ENCODE results near the gene NLRC5.
A peak's percentile ranks its signal among the peaks of the same experiment; 100 is the strongest.

NLRC5 gene, protein sequence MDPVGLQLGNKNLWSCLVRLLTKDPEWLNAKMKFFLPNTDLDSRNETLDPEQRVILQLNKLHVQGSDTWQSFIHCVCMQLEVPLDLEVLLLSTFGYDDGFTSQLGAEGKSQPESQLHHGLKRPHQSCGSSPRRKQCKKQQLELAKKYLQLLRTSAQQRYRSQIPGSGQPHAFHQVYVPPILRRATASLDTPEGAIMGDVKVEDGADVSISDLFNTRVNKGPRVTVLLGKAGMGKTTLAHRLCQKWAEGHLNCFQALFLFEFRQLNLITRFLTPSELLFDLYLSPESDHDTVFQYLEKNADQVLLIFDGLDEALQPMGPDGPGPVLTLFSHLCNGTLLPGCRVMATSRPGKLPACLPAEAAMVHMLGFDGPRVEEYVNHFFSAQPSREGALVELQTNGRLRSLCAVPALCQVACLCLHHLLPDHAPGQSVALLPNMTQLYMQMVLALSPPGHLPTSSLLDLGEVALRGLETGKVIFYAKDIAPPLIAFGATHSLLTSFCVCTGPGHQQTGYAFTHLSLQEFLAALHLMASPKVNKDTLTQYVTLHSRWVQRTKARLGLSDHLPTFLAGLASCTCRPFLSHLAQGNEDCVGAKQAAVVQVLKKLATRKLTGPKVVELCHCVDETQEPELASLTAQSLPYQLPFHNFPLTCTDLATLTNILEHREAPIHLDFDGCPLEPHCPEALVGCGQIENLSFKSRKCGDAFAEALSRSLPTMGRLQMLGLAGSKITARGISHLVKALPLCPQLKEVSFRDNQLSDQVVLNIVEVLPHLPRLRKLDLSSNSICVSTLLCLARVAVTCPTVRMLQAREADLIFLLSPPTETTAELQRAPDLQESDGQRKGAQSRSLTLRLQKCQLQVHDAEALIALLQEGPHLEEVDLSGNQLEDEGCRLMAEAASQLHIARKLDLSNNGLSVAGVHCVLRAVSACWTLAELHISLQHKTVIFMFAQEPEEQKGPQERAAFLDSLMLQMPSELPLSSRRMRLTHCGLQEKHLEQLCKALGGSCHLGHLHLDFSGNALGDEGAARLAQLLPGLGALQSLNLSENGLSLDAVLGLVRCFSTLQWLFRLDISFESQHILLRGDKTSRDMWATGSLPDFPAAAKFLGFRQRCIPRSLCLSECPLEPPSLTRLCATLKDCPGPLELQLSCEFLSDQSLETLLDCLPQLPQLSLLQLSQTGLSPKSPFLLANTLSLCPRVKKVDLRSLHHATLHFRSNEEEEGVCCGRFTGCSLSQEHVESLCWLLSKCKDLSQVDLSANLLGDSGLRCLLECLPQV (N-terminal part only)

DNA sequence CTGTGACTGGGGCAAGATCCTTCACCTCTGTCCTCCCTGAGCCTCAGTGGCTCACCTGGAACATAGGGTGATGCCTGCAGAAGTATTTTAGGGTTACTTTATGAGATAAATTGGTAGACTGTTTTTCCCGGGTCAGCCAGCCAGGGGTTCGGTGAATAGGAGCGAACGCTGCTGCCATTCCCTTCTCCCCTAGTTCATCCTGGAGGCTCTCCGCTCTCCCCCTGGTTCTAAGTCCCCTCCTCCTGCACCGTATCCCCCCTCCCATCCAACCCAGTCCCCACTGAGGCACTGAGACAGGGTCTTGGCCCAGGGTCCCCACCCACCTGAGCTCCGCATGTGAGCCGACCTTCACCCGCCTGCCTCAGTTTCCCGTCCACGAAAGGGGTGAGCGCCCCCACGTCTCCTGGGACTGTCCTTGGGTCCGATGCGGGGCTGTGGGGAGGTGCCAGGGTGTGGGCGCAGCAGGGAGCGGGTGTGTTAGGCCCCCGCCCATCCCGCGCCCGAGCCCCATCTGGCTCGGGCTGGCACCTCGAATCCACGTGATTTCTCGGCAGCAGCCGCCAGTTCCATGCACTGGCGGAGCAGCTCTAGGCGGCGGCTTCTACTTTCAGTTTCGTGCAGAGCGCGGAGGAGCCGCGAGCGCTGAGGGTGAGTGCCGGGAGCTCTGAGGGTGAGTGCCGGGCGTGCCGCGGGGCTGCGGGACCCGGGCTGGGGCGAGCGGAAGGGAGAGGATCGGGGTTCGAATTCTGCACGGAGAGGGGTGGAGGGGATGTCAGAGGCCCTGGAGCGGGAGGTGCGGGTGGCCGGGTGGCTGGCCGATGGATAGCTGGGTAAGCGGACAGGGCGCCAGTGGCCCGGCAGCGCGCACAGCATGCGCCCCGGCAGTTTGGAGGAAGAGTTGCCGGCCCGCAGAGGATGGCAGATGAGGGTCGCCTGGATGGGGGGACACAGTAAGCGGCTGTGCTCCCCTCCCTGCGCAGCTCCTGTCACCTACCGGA is at the start of gene NLRC5:
NLRC5 (plus strand) TSS at position 610 of the 998 bp plus-strand sequence. CDS start 31,156 bp downstream, outside the sequence.
- peak; percentile 91 for DNase-seq

DNA sequence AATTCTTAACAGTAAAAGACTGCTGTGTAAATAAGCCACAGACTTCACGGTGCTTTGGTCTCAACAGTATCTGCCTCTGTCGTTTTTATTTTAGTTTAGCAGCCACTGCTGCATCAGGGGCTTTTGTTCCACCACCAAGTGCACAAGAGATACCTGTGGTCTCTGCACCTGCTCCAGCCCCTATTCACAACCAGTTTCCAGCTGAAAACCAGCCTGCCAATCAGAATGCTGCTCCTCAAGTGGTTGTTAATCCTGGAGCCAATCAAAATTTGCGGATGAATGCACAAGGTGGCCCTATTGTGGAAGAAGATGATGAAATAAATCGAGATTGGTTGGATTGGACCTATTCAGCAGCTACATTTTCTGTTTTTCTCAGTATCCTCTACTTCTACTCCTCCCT is 49.6 kb upstream of the NLRC5 start:
- DNase-seq, result no peak

DNA sequence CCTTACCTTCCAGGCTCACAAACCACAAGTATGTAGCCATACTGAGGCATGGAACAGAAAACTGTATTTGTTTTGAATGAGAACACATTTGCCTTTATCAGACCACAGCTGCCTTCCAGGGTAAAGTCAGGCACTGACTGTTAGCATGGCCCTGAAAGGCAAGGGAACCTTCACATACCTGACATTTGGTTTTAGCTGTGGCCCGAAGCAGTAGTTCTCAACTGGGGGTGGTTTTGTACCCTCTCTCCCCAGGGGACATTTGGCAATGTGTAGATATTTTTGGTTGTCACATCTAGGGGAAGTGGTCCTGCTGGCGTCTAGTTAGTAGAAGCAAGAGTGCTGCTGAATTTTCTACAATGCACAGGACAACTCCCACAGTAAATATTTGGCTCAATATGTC is 48.3 kb upstream of the NLRC5 start:
- DNase-seq, result no peak

DNA sequence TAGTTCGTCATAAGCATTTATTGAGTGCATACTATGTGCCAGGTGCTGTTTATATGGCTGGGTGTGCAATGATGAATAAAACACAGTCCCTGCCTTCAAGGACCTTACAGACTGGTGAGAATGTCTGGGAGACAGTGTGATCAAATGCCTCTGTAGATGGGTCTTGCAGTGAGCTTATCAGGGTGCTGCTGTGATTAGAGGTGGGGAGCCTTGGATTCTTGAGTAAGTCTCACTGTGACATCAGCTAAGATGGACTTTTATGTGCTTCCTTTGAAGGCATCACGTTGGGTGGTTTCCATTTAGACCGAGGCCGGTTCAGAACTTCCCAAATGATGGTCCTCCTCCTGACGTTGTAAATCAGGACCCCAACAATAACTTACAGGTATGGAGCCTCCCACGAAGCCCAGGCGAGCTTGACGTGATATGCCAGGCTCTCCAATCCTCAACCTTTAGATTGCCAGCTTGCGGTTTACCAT is 47.5 kb upstream of the NLRC5 start:
- no peak for DNase-seq

DNA sequence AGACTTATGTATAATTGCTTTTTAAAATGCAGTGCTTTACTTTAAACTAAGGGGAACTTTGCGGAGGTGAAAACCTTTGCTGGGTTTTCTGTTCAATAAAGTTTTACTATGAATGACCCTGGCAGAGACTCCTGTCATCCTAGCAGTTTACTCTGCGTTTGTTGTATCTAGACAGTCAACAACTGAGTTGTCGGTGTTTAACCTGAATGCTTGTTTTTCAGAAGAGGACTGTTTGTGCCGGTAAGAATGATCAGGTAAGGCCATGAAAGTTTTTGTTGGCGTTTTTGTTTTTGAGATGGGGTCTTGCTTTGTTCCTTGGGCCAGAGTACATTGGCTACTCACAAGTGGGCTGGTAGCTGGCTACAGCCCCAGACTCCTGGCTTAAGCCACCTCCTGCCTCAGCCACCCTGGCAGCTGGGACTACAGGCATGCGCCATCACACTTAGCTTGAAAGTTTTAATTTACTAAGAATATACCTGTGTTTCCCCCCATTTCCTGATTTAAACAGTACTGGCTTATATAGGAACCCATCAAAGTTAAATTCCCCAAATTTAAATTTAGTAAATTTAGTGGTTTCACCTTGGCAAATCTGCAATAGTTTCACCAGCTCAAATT is 45.5 kb upstream of the NLRC5 start:
- DNase-seq, result no peak

DNA sequence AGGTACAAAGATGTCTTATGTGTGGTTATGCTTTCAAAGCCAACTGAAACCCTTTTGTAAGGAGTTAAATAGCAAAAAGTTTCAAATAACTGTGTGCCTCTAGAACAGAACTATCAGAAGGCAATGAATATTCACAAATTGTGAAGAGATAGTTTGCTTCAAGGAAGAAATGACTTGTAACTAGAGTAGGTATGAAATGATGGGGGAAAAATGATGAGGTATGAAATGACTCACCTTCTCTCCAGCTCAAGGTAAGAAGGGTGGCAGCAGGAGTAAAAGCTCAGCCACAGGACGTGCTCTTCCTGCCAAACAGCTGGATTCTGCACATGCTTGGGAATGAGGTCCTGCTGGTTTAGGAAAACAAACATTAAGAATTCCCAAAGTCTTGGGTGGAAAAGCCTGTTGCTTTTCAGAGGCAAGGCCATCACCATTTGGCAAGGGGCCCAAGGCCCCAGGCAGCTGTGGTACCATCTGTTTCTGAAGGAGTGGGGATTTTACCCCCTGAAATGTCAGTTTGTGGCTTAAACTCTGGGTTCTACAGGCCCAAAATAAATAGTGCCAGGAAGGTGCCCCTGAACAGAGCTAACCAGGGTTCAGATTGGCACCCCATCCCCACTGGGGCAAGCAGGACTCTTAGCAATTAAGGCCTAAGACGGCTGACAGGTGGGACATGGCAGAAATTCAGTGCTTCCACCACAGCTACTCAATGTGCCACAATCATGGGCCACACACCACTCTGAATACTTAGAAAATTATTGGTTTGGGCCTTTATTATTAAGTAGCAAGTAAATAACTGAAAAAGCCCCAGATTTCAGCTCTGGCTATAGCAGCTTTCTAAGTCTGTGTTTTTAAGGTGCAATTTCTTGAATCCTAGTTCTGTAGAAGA is 44.2 kb upstream of the NLRC5 start:
- DNase-seq, result no peak

DNA sequence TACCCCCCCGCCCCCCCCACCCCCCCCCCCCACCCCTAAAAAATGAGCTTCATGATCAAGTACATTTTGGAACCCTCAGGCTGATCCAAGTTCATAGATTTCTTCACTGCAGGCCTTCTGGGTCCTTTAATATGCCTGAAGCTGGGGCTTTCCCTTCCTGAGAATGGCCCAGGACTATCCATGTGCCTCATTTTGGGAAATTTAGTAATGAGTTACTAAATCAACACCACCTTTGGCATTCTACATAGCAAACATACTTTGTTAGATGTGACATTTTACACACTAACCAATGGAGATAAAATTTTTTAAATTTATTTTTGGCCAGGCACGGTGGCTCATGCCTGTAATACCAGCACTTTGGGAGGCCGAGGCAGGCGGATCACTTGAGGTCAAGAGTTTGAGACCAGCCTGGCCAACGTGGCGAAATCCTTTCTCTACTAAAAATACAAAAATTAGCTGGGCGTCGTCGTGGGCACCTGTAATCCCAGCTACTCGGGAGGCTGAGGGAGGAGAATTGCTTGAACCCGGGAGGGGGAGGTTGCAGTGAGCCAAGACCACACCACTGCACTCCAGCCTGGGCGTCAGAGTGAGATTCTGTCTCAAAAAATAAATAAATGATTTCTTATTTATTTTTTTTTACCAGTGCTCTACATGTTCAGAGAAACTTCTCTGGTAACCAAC is 43.4 kb upstream of the NLRC5 start:
- DNase-seq, result no peak

DNA sequence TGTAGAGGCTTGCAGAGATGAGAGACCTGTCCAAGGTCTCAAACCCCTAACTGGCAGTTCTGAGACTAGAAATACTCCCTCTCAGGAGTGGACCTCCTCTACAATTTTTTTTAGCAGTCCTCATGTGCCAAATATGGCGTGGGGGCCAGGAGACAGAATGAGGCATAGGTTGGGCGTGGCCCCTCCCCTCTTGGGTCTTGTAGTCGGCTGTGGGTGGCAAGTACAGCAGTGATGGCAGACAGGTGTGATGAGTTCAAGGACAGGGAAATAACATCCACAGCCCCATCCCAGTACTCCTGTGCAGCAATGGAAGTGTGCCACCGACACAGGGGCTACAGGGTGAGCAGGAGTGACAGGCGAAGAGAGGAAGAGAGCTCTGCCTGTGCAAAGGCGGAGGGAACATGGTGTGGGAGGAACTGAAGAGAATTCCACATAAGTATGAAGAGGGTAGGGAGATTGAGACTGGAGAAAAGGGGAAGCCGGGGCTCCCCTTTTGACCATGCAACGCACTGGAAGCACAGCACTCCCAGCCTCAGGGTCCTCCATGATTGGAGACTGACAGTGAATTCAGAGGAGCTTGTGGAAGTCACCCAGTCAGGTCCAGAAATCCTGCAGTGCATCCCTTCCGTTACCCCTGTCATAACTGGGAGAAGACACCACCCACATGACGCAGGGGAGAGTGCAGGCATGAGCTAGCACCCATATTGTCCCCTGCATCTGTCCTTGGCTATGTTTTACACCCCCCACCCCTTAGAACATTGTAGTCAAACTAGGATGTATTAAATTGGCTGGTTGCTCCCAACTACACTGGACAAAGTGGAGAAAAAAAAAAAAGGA is 42.4 kb upstream of the NLRC5 start:
- no peak for DNase-seq

DNA sequence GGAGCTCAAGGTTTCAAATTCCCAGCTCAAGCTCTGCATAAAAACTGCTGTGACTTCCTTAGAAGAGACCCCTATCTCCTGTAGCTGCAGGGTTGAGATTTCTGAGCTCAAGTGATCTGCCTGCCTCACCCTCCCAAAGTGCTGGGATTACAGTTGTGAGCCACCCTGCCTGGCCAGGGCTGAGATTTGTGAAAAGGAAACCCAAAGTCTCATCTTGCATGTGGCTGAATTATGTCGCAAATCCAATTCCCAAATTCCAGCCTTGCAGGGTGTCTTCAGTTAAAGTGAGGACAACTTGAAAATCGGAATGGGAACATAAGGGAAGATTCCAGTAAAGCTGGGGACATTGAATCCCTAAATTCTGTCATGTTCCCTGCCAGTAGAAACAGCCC is 41.8 kb upstream of the NLRC5 start:
- no peak for DNase-seq

DNA sequence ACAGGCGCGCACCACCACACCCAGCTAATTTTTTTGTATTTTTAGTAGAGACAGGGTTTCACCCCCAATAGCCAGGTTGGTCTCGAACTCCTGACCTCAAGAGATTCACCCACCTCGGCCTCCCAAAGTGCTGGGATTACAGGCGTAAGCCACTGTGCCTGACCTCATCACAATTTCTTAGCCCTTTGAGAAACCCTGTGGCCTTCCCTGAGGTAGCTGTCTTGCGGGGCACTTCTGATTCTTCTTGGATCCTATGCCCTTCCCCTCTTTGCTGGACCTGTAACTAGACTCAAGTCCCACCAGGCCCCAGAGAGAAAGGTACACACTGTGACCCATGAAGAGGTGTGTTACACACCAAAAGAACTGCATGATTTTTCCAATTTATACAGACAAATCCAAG is 41.1 kb upstream of the NLRC5 start:
- no peak for DNase-seq

DNA sequence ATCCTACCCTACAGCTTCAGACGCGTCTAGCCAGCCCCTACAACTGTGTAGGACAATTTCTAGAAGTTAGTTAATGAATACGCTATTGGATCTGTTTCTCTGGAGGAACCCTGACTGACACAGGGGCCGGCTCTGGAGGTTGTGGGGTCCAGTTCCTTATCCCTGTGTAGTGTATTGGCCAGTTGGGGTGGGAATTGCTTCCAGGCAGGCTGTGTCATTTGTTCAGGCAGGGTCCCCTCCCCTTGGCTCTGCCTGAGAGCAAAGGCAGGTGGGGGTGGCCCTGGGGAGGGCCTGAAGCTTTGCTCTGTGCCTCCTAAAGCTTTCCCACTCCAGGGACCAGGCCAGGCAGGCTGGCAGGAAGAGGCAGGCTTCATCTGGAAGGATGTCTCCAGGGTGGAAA is 39.3 kb upstream of the NLRC5 start:
- no peak for DNase-seq

DNA sequence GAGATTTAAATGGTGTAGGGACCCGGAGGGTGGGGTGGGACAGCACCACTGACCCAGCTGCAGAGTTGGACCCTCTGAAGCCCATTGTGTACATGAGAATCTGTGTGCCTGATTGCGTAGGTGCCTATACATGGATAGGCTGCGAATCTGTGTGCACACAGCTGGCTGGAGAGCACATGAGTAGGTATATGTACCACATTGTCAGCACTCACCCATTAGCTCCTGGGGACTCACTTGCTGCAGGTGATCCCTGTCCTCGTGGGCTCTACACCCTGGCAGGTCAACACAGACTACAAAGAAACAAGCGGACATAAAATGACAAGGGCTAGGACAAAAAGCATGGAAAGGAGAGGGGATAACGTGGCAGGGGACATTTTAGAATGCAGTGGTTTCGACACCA is 38.9 kb upstream of the NLRC5 start:
- DNase-seq, result no peak

DNA sequence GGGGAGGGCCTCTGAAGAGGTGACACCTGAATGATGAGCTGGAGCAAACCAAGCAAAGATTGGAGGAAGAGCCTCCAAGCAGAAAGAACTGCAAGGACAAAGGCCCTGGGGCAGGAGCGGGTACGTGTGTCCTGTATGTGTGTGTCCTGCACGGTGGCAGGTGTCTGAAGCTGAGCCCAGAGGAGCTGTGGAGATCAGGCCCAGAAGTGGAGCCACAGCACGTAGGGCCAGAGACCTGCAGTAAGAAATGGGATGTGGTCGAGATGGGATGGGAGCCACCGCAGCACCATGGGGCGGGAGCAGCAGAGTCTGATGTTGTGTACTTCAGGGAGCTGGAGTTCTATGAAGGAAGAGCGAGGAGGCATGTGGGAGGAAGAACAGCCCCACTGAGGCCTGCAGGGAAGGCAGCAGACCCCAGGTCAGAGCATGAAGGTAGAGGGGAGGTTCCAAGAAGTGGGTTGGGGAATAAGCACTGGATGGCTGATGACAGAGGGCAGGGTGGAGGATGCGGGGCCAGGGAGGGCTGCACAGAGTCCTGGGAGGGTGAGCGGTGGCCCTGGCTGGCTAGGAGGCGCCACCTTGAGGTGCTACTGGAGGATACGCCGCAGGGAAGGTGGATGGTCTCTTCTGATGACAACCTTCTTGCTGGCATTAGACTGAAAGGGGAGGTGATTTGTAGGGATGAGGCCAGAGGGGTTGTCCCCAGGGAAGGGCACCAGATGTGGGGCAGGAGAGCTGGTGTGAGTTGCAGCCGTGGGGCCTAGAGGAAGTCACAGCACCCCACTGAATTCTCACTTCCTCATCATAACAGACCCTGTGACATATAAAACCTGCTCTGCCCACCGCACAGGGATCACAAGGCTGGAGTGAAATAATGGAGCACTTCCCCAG is 38.2 kb upstream of the NLRC5 start:
- DNase-seq, result peak; percentile 70

DNA sequence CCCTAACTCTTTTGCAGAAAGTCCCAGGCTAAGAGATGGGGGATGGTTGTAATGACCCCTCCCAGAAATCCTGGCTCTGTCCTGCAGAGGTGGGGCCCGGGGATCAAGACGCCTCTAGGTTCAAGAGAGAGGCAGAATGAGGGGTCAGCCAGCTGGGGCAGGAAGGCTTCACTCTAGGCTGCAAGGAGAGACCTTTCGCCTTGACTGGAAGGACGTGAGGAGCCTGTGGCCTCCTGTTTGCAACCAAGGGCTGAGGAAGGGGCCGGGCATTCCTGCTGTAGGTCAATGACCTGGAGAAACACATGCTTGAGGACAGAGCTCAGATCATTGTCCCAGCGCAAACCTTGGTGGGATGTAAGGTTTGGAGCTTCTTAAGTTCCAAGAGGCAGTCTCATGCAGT is 36.4 kb upstream of the NLRC5 start:
- no peak for DNase-seq

DNA sequence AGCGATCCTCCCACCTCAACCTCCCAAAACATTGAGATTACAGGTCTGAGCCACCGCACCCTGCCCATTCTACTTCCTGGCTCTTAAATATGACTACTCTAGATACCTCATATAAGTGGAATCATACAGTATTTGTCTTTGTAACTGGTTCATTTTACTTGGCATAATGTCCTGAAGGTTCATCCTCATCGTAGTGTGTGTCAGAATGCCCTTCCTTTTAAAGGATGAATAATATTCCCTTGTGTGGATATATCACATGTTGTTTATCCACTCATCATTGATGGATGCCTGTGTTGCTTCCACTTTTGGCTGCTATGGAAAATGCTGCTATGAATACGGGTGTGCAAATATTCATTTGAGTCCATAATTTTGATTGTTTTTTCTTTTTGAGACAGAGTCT is 33.3 kb upstream of the NLRC5 start:
- DNase-seq, result no peak

DNA sequence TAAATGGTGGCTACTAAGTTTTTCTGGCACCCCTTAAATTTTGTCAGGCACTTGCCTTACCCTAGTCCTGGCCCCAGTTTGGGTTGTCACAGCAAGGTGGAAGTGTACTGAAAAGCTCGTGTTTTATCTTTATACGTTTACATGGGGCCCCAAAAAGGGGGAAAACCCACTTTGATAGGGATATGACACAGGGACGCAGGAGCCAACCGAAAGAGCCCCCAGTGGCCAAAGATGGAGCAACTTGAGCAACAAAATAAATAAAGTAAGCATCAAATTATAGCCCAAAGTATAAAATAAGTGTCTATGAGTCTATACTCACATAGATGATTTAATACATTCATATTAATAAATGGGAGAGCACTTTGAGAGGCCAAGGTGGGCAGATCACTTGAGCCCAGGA is 32.6 kb upstream of the NLRC5 start:
- DNase-seq, result no peak

DNA sequence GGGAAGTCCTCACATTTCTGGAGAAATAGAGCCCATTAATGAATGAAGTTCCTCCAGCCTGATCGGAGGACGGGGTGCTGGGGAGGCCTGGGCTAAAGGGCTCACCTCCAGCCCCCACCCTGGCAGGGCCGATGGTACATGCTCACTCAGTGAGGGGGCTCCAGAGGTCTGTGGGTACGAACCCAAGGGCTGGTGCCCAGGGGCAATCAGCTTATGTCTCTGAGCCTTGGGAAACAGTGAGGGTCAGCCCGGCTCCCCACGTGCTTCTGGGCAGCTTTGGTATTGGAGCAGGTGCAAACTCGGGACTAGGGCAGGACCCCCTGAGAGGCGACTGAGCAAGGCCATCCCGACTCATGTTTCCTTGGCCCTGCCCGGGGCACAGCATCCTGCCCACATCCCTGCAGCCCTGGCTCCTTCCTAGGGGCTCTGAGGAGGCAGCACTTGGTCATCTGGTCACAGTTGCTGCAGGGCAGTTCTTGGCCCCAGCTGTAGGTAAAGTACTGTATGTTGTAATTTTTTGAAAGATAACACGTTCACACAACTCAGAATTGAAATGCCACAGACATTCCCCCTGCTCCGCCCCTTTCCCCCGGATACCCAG is 28.6 kb upstream of the NLRC5 start:
- DNase-seq, result no peak

Measured in CD4-positive, alpha-beta T cell treated with Interleukin-15 for 1 hour (primary cell).